ENCODE measurements around the gene GRK5. TPM values are rescaled to one million over a fixed set of nuclear protein-coding genes. Genes with fewer than 3 reads are reported as not detected.

GRK5 gene
- total RNA-seq, 1 donor from 2014 or later = 43.2 TPM

GRCh38 chr10:119351189-119351588, 143.8 kb downstream of the GRK5 start:
- DNase-seq (ENCODE audit: extremely low spot score, unreplicated experiment) = no peak
- peaks cover 29% of the 10 kb centered on the region for H3K36me3 Mint-ChIP-seq (ENCODE audit: unreplicated experiment)
- H3K9me3 Mint-ChIP-seq (ENCODE audit: unreplicated experiment) = peaks cover 4% of the 10 kb centered on the region

GRCh38 chr10:119352042-119352441, 144.7 kb downstream of the GRK5 start:
- Mint-ChIP-seq H3K9me3 (ENCODE audit: unreplicated experiment) (peaks cover 11% of the 10 kb centered on the region), H3K27me3 (ENCODE audit: unreplicated experiment) (no peaks in the 10 kb centered on the region), H3K4me3 (ENCODE audit: unreplicated experiment) (no peak overlapping the region), H3K4me1 (ENCODE audit: unreplicated experiment) (peaks cover 6% of the 10 kb centered on the region), H3K27ac (ENCODE audit: unreplicated experiment) (no peak overlapping the region), H3K36me3 (ENCODE audit: unreplicated experiment) (peaks cover 34% of the 10 kb centered on the region)
- no peak for TF ChIP-seq CTCF (IDR thresholded peaks at IDR 0.05)
- DNase-seq (ENCODE audit: extremely low spot score, unreplicated experiment) = no peak

More at GRCh38 chr10:119351189-119351588, 143.8 kb downstream of the GRK5 start:
- TF ChIP-seq CTCF (IDR thresholded peaks at IDR 0.05) = no peak
- Mint-ChIP-seq H3K4me1 (ENCODE audit: unreplicated experiment) (peaks cover 8% of the 10 kb centered on the region), H3K27ac (ENCODE audit: unreplicated experiment) (no peak overlapping the region), H3K4me3 (ENCODE audit: unreplicated experiment) (no peak overlapping the region), H3K27me3 (ENCODE audit: unreplicated experiment) (no peaks in the 10 kb centered on the region)

- DNase-seq (ENCODE audit: extremely low spot score, unreplicated experiment) = no peak
- Mint-ChIP-seq H3K36me3 (ENCODE audit: unreplicated experiment) (peaks cover 34% of the 10 kb centered on the region), H3K27me3 (ENCODE audit: unreplicated experiment) (no peaks in the 10 kb centered on the region), H3K27ac (ENCODE audit: unreplicated experiment) (no peak overlapping the region), H3K4me3 (ENCODE audit: unreplicated experiment) (no peak overlapping the region), H3K4me1 (ENCODE audit: unreplicated experiment) (peaks cover 6% of the 10 kb centered on the region), H3K9me3 (ENCODE audit: unreplicated experiment) (peaks cover 11% of the 10 kb centered on the region)
- TF ChIP-seq CTCF (IDR thresholded peaks at IDR 0.05) = no peak
Measured at GRCh38 chr10:119352807-119353206, 145.4 kb downstream of the GRK5 start.

GRCh38 chr10:119353421-119353820, 146.1 kb downstream of the GRK5 start:
- Mint-ChIP-seq H3K9me3 (ENCODE audit: unreplicated experiment) (peaks cover 11% of the 10 kb centered on the region), H3K4me3 (ENCODE audit: unreplicated experiment) (no peak overlapping the region), H3K36me3 (ENCODE audit: unreplicated experiment) (peaks cover 29% of the 10 kb centered on the region)

GRCh38 chr10:119355930-119356329, 148.6 kb downstream of the GRK5 start:
- TF ChIP-seq CTCF (IDR thresholded peaks at IDR 0.05) = peak; percentile 47

More at GRCh38 chr10:119353421-119353820, 146.1 kb downstream of the GRK5 start:
- no peak overlapping the region for H3K27ac Mint-ChIP-seq (ENCODE audit: unreplicated experiment)
- no peak for TF ChIP-seq CTCF (IDR thresholded peaks at IDR 0.05)
- peaks cover 6% of the 10 kb centered on the region for H3K4me1 Mint-ChIP-seq (ENCODE audit: unreplicated experiment)
- no peaks in the 10 kb centered on the region for H3K27me3 Mint-ChIP-seq (ENCODE audit: unreplicated experiment)
- no peak for DNase-seq (ENCODE audit: extremely low spot score, unreplicated experiment)

More at GRCh38 chr10:119355930-119356329, 148.6 kb downstream of the GRK5 start:
- H3K36me3 Mint-ChIP-seq (ENCODE audit: unreplicated experiment) = peaks cover 23% of the 10 kb centered on the region
- H3K27me3 Mint-ChIP-seq (ENCODE audit: unreplicated experiment) = no peaks in the 10 kb centered on the region
- peaks cover 11% of the 10 kb centered on the region for H3K9me3 Mint-ChIP-seq (ENCODE audit: unreplicated experiment)
- no peak overlapping the region for H3K4me3 Mint-ChIP-seq (ENCODE audit: unreplicated experiment)
- H3K27ac Mint-ChIP-seq (ENCODE audit: unreplicated experiment) = no peak overlapping the region
- DNase-seq (ENCODE audit: extremely low spot score, unreplicated experiment) = no peak
- peaks cover 3% of the 10 kb centered on the region for H3K4me1 Mint-ChIP-seq (ENCODE audit: unreplicated experiment)
